Heart left ventricle (tissue), 16 donors: Measurements from ENCODE around the gene BCLAF3. TPM values are rescaled to one million over a fixed set of nuclear protein-coding genes. Genes with fewer than 3 reads are reported as not detected.

Experiments used
- ATAC-seq, 4 donors: fragments of 200-7000 bp; cut with Tn5 transposase; one replicate each; pipeline ENCODE4 v1.9.1; 2020 to 2022; ENCODE audit warnings: moderate library complexity in 4 of 4, mild to moderate bottlenecking in 3 of 4, moderate number of reproducible peaks in 1 of 4
- DNase-seq, 5 donors: peaks; one replicate each; pipeline ENCODE4 v3.0.0-alpha.2; 2020
- H3K27ac ChIP-seq, 12 donors: fragments of 200-600 bp; sonication (generic) in 4 of 12; one replicate each; pipeline versions ENCODE4 v1.5.0 to v1.8.0; 2016 to 2022; ENCODE audit warnings: mild to moderate bottlenecking in 2 of 12
- H3K27me3 ChIP-seq, 9 donors: fragments of 200-600 bp; sonication (generic) in 2 of 9; one replicate each; pipeline versions ENCODE4 v1.5.1 to v1.8.0; 2016 to 2022; ENCODE audit warnings: mild to moderate bottlenecking in 3 of 9
- H3K36me3 ChIP-seq, 9 donors: fragments of 200-600 bp; sonication (generic) in 2 of 9; one replicate each; pipeline versions ENCODE4 v1.5.0 to v1.8.0; 2018 to 2022; ENCODE audit warnings: mild to moderate bottlenecking in 2 of 9
- H3K4me1 ChIP-seq, 12 donors: fragments of 200-600 bp; sonication (generic) in 4 of 12; one replicate each; pipeline versions ENCODE4 v1.5.0 to v1.8.0; 2016 to 2022; ENCODE audit warnings: mild to moderate bottlenecking in 3 of 12
- H3K4me3 ChIP-seq, 12 donors: fragments of 200-600 bp; sonication (generic) in 4 of 12; one replicate each; pipeline versions ENCODE4 v1.5.0 to v1.8.0; 2017 to 2022; ENCODE audit warnings: mild to moderate bottlenecking in 9 of 12, moderate library complexity in 4 of 12
- H3K9me3 ChIP-seq, 12 donors: fragments of 200-600 bp; sonication (generic) in 4 of 12; one replicate each; pipeline versions ENCODE4 v1.5.0 to v1.8.0; 2016 to 2022; ENCODE audit warnings: mild to moderate bottlenecking in 1 of 12
- CTCF ChIP-seq, 12 donors: fragments of 200-600 bp; sonication (generic) in 4 of 12; IDR thresholded peaks; one replicate each; pipeline versions ENCODE4 v1.5.0 to v1.8.0; 2018 to 2022; ENCODE audit warnings: antibody characterized with exemption in 12 of 12, mild to moderate bottlenecking in 5 of 12
- POLR2A ChIP-seq, 2 donors: fragments of 450-650 bp; IDR thresholded peaks; one replicate each; pipeline ENCODE4 v1.6.1; 2017; ENCODE audit warnings: antibody characterized with exemption in 2 of 2, mild to moderate bottlenecking in 2 of 2, moderate library complexity in 2 of 2
- WGBS, 4 donors: extraction: QIAGEN DNeasy Blood & Tissue Kit in 2 of 4; methylation state at CpG; one replicate each; pipeline versions ENCODE4 v1.1.5 to v1.1.7; 2013 to 2018; 5-methylcytosine and 5-hydroxymethylcytosine counted together
- intact Hi-C, 10 donors: fragments of 100-400 bp; cut with DNase I; formaldehyde crosslinking; loops; one replicate each; pipeline versions ENCODE4 v1.11.1 to v1.14.2; 2022
- polyA plus RNA-seq, 2 donors: library from polyadenylated mRNA; stranded (reverse); fragments of 200-250 nt; gene quantifications; one replicate each; pipeline ENCODE4 v1.2.3, GENCODE V29; 2013
- total RNA-seq, 9 donors: library from RNA; depleted of rRNA in 2 of 9; stranded (reverse); fragments of >200 nt in 2 of 9; fragmentation: NEBNext Ultra II Directional in 3 of 9; extraction: Animal tissue kit (Norgen Biotek cat#: 25700) in 3 of 9; gene quantifications; one replicate each; pipeline versions ENCODE4 v1.1.0 to v1.2.4, GENCODE V29; 2016 to 2023
- donor health status: ischemic (EF 13 %, LVEDD 7.1; RV severe dilation, severe dysfunction).
- donor health status: healthy with polysubstance abuse.
- donor health status: DM: no; HTN: yes; CAD: no.
- donor health status: DM: no; HTN: no; CAD: no.
- donor health status: ischemic (EF 25% LVEDD 6.9; RV normal size, moderate dysfunction).
- donor health status: ischemic (EF 25% LVEDD 5.7; RV mildly dilated, moderate dysfunction).
- donor health status: healthy.
- donor health status: DM: yes; HTN: yes; CAD: no.
- donor health status: ischemic (EF 35%, LVEDD 5.7; RV mildly dilated, moderate dysfunction).
- donor health status: nonischemic (EF 11% LVEDD 7.7; RV severe dilation, severe dysfunction).
- donor health status: DM: yes; HTN: yes; CAD: no.
- donor health status: PGD.
- donor health status: ischemic (EF 29% LVEDD 5.4; RV normal size, mild dysfunction).
- donor health status: nonischemic (EF 23%, LVEDD 6.1; RV moderate dilation, normal function).

BCLAF3 gene
- total and polyA plus RNA-seq, 11 donors = 2.0 to 10.6 (median 6.4) TPM

DNA sequence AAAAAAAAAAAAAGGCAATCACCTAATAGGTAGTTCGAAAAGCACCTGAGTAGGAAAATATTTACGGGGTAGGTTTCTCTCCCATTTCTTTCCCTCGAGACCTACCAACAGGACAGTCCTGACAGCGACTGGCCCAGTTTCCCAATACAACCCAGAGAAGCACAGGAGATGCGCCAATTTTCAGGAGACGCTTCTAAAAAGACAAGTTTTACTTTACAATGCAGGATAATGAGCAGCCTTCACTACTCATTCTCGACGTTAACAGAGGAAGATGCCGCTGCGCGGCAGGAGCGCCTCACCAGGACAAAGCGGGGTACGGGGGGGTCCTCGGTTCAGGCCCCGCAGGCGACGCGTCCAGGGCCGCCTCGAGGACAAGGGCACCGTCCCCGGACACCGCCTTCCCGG lies 708 bp downstream of the BCLAF3 start:
- H3K9me3 ChIP-seq = peaks cover 0 to 4% (median 0%) of the 10 kb centered on the region in 12 donors
- DNase-seq (no peak), ATAC-seq (peak in 1 of 4 donors; percentile 5)
- H3K27ac ChIP-seq = peak overlapping the region in 11 of 12 donors; percentile 39 to 80 (median 66)
- WGBS, 4 donors = 2 to 32% (median 13%) methylated on average over 20 to 25 of the region's 25 CpGs
- peaks cover 0 to 12% (median 0%) of the 10 kb centered on the region in 12 donors for H3K4me1 ChIP-seq
- H3K4me3 ChIP-seq = peak overlapping the region; percentile 52 to 90 (median 77)
- intact Hi-C loops = loop anchor here in 7 of 10 donors (2.0 to 10.0 kb wide), 5 partner anchors 55 to 85 kb away; no protein-coding TSS in a partner anchor
- H3K36me3 ChIP-seq = no peaks in the 10 kb centered on the region
- TF ChIP-seq CTCF (IDR thresholded peaks at IDR 0.05) (no peak), POLR2A (IDR thresholded peaks at IDR 0.05) (no peak)
- no peaks in the 10 kb centered on the region for H3K27me3 ChIP-seq

DNA sequence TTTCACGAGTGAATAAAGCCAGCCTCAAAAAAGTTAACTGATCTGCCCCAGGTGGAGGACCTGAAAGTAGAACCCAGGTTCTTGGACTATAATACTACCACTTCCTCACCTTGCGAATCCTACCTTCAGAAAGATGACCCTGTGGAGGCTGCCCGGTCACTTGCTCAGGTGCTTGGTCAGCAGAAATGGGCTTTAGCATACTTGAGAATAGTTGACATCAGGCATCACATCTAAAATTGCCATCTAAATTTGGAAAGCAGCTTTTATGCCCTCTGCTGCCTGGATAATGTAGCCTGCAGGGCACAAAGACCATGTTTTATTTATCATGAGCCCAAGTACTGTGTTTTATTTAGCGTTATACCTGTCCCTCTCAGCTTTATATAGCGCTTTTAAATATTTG lies 3.0 kb downstream of the BCLAF3 start:
- no peak for DNase-seq
- Histone ChIP-seq H3K9me3 (peaks cover 0 to 9% (median 0%) of the 10 kb centered on the region in 12 donors), H3K4me1 (peaks cover 0 to 12% (median 0%) of the 10 kb centered on the region in 12 donors), H3K4me3 (no peak overlapping the region), H3K27ac (no peak overlapping the region), H3K36me3 (no peaks in the 10 kb centered on the region), H3K27me3 (no peaks in the 10 kb centered on the region)
- no peak for ATAC-seq
- TF ChIP-seq CTCF (IDR thresholded peaks at IDR 0.05) (no peak), POLR2A (IDR thresholded peaks at IDR 0.05) (no peak)
- intact Hi-C loops = loop anchor here in 2 of 10 donors (5.0 to 10.0 kb wide), 2 partner anchors 81 to 613 kb away; no protein-coding TSS in a partner anchor
- 72 to 84% (median 79%) methylated on average over 5 of the region's 5 CpGs for WGBS, 4 donors

DNA sequence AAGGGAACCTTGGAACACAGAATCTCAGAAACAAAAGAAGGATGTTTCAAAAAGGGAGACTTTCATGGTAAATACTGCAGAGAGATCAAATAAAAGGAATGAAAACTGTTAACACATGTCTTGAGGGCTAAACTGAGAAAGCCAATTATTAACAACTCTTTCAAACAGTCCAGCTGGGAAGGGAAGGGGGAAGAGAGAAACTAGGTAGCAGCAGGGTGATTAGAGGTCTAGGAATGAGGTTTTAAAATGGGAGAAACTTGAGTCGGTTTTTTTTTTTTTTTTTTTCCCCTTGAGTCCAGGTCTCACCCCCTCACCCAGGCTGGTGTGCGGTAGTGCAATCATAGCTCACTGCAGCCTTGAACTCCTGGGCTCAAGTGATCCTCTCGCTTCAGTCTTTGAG lies 4.3 kb downstream of the BCLAF3 start:
- ATAC-seq = no peak
- H3K4me1 ChIP-seq = peaks cover 0 to 12% (median 0%) of the 10 kb centered on the region in 12 donors
- WGBS, 4 donors = 72 to 92% (median 81%) methylated on average over 3 of the region's 3 CpGs
- no peak overlapping the region for H3K27ac ChIP-seq
- H3K4me3 ChIP-seq = no peak overlapping the region
- no peaks in the 10 kb centered on the region for H3K36me3 ChIP-seq
- no peak for TF ChIP-seq POLR2A (IDR thresholded peaks at IDR 0.05)
- no peak for TF ChIP-seq CTCF (IDR thresholded peaks at IDR 0.05)
- H3K27me3 ChIP-seq = no peaks in the 10 kb centered on the region
- intact Hi-C loops = loop anchor here in 2 of 10 donors (5.0 to 10.0 kb wide), 2 partner anchors 79 to 612 kb away; no protein-coding TSS in a partner anchor
- H3K9me3 ChIP-seq = peaks cover 0 to 9% (median 0%) of the 10 kb centered on the region in 12 donors
- no peak for DNase-seq

- H3K27ac ChIP-seq = no peak overlapping the region
- H3K27me3 ChIP-seq = no peaks in the 10 kb centered on the region
- ATAC-seq (no peak), DNase-seq (no peak)
- H3K9me3 ChIP-seq = peaks cover 0 to 22% (median 3%) of the 10 kb centered on the region in 12 donors
- peaks cover 0 to 10% (median 0%) of the 10 kb centered on the region in 12 donors for H3K4me1 ChIP-seq
- WGBS, 4 donors = 75 to 91% (median 82%) methylated on average over 2 of the region's 2 CpGs
- TF ChIP-seq CTCF (IDR thresholded peaks at IDR 0.05) = no peak
- no peak for TF ChIP-seq POLR2A (IDR thresholded peaks at IDR 0.05)
- no peak overlapping the region for H3K4me3 ChIP-seq
- intact Hi-C loops = loop anchor here in 1 of 10 donors (10.0 kb wide), 1 partner anchor 607 kb away; no protein-coding TSS in a partner anchor
- H3K36me3 ChIP-seq = no peaks in the 10 kb centered on the region
Observed at GRCh38 chrX:19981947-19982346, 8.9 kb downstream of the BCLAF3 start.
